Chondrocyte (in vitro differentiated cells): ENCODE measurements around the gene STYX. TPM values are rescaled to one million over a fixed set of nuclear protein-coding genes. Genes with fewer than 3 reads are reported as not detected.

ENCODE experiments used
- DNase-seq: peaks from one replicate; pipeline ENCODE4 v3.0.0; 2021; ENCODE audit warnings: mixed read lengths, low spot score
- H3K27ac Mint-ChIP-seq: one replicate; pipeline ENCODE4 v1.8.0; 2021; ENCODE audit warnings: mild to moderate bottlenecking, moderate library complexity, mixed read lengths; ENCODE audit not compliant: unreplicated experiment
- H3K27me3 Mint-ChIP-seq: 2 replicates; pipeline ENCODE4 v1.8.0; 2021; ENCODE audit warnings: low read depth, mixed read lengths
- H3K36me3 Mint-ChIP-seq: 2 replicates; pipeline ENCODE4 v1.8.0; 2021; ENCODE audit warnings: low read depth, mixed read lengths
- H3K4me1 Mint-ChIP-seq: 2 replicates; pipeline ENCODE4 v1.8.0; 2021; ENCODE audit warnings: low read depth, mild to moderate bottlenecking, mixed read lengths
- H3K4me3 Mint-ChIP-seq: one replicate; pipeline ENCODE4 v1.8.0; 2021; ENCODE audit warnings: mild to moderate bottlenecking, moderate library complexity, mixed read lengths; ENCODE audit not compliant: unreplicated experiment
- H3K9me3 Mint-ChIP-seq: 2 replicates; pipeline ENCODE4 v1.8.0; 2021; ENCODE audit warnings: low read depth, mixed read lengths
- CTCF ChIP-seq: fragments of 200-600 bp; sonication (generic); IDR thresholded peaks from 2 replicates; pipeline ENCODE4 v1.5.0; 2021; ENCODE audit warnings: antibody characterized with exemption, mild to moderate bottlenecking, moderate library complexity
- total RNA-seq: library from RNA; stranded (reverse); gene quantifications from 3 replicates; pipeline ENCODE4 v1.2.1, GENCODE V29; 2021

The STYX gene
- total RNA-seq, 1 donor from 2014 or later = 21.0 TPM

GRCh38 chr14:52695481-52696091 is 34.4 kb upstream of the STYX start, which contains the start of gene ERO1A:
Gene ERO1A, minus strand, starts transcription at chr14:52695558. Its CDS starts 77 bp downstream, at chr14:52695481.
- H3K27me3 Mint-ChIP-seq = no peaks in the 10 kb centered on the region
- no peaks in the 10 kb centered on the region for H3K36me3 Mint-ChIP-seq
- no peaks in the 10 kb centered on the region for H3K9me3 Mint-ChIP-seq
- peak within 1 kb of the TSS; percentile 96 for H3K27ac Mint-ChIP-seq
- H3K4me3 Mint-ChIP-seq = peak within 1 kb of the TSS; percentile 87
- no peak for DNase-seq
- H3K4me1 Mint-ChIP-seq = peaks cover 34% of the 10 kb centered on the region
- peak; percentile 29 for TF ChIP-seq CTCF

- no peak for TF ChIP-seq CTCF
- H3K27ac Mint-ChIP-seq = no peak overlapping the region
These were observed 29.2 kb upstream of the STYX start for GRCh38 chr14:52700701-52701172.

GRCh38 chr14:52701223-52701622 is 28.7 kb upstream of the STYX start:
- Mint-ChIP-seq H3K36me3 (no peaks in the 10 kb centered on the region), H3K27ac (no peak overlapping the region), H3K4me3 (no peak overlapping the region), H3K4me1 (peaks cover 6% of the 10 kb centered on the region), H3K9me3 (no peaks in the 10 kb centered on the region), H3K27me3 (no peaks in the 10 kb centered on the region)
- no peak for DNase-seq
- TF ChIP-seq CTCF = no peak

More at GRCh38 chr14:52700701-52701172, 29.2 kb upstream of the STYX start:
- H3K4me1 Mint-ChIP-seq = peaks cover 5% of the 10 kb centered on the region
- H3K36me3 Mint-ChIP-seq = no peaks in the 10 kb centered on the region
- no peaks in the 10 kb centered on the region for H3K27me3 Mint-ChIP-seq
- DNase-seq = no peak
- no peak overlapping the region for H3K4me3 Mint-ChIP-seq
- H3K9me3 Mint-ChIP-seq = no peaks in the 10 kb centered on the region

- no peak for DNase-seq
- Mint-ChIP-seq H3K4me1 (peaks cover 18% of the 10 kb centered on the region), H3K27ac (peak overlapping the region; percentile 75), H3K4me3 (no peak overlapping the region), H3K36me3 (peaks cover 1% of the 10 kb centered on the region), H3K27me3 (no peaks in the 10 kb centered on the region), H3K9me3 (no peaks in the 10 kb centered on the region)
- TF ChIP-seq CTCF = no peak
These were observed 26.7 kb upstream of the STYX start for GRCh38 chr14:52703225-52703624.

- no peak for TF ChIP-seq CTCF
- peaks cover 3% of the 10 kb centered on the region for H3K36me3 Mint-ChIP-seq
These were observed 26.3 kb upstream of the STYX start for GRCh38 chr14:52703664-52704063.

More at GRCh38 chr14:52703664-52704063, 26.3 kb upstream of the STYX start:
- no peak for DNase-seq
- Mint-ChIP-seq H3K4me3 (no peak overlapping the region), H3K27me3 (no peaks in the 10 kb centered on the region), H3K27ac (peak overlapping the region; percentile 75), H3K4me1 (peaks cover 23% of the 10 kb centered on the region), H3K9me3 (no peaks in the 10 kb centered on the region)
